Activated naive CD8-positive, alpha-beta T cell (primary cell): ENCODE results near the gene PGM1.
"Not testable (repeated sequence)": the region's sequence is repeated elsewhere in the genome, so short reads cannot be mapped to it uniquely, and the experiment has no call there.

Experiments used
- H3K27ac Mint-ChIP-seq: one replicate; pipeline ENCODE4 v1.8.0; 2021; ENCODE audit warnings: mixed read lengths
- H3K27me3 Mint-ChIP-seq: one replicate; pipeline ENCODE4 v1.8.0; 2021; ENCODE audit warnings: mixed read lengths
- H3K36me3 Mint-ChIP-seq: one replicate; pipeline ENCODE4 v1.8.0; 2021; ENCODE audit warnings: mixed read lengths
- H3K4me1 Mint-ChIP-seq: one replicate; pipeline ENCODE4 v1.8.0; 2021; ENCODE audit warnings: low read depth, mixed read lengths
- H3K4me3 Mint-ChIP-seq: one replicate; pipeline ENCODE4 v1.8.0; 2021; ENCODE audit warnings: mild to moderate bottlenecking, mixed read lengths
- H3K9me3 Mint-ChIP-seq: one replicate; pipeline ENCODE4 v1.8.0; 2021; ENCODE audit warnings: low read depth, mixed read lengths

The PGM1 gene

DNA sequence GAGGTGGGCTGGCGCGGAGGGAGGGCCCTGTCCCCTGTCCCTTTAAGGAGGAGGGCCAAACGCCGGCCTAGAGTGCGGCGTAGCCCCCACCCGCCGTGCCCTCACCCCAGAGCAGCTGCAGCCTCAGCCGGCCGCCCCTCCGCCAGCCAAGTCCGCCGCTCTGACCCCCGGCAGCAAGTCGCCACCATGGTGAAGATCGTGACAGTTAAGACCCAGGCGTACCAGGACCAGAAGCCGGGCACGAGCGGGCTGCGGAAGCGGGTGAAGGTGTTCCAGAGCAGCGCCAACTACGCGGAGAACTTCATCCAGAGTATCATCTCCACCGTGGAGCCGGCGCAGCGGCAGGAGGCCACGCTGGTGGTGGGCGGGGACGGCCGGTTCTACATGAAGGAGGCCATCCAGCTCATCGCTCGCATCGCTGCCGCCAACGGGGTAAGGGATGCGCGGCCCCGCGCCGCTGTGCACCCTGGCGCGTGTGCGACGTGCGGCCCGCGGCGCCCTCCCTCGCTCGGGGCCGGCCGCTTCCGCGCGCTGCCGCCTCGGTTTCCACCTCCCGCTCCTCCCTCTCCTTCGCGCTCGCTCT is at the start of gene PGM1:
Gene PGM1, plus strand, starts transcription at position 109 of the 583 bp plus-strand sequence. Its CDS starts 78 bp downstream, at position 187.
- Mint-ChIP-seq H3K4me3 (peak within 1 kb of the TSS; percentile 95), H3K36me3 (peaks cover 5% of the 10 kb centered on the region), H3K27ac (peak within 1 kb of the TSS; percentile 95), H3K9me3 (no peaks in the 10 kb centered on the region), H3K27me3 (no peaks in the 10 kb centered on the region), H3K4me1 (peaks cover 30% of the 10 kb centered on the region)

DNA sequence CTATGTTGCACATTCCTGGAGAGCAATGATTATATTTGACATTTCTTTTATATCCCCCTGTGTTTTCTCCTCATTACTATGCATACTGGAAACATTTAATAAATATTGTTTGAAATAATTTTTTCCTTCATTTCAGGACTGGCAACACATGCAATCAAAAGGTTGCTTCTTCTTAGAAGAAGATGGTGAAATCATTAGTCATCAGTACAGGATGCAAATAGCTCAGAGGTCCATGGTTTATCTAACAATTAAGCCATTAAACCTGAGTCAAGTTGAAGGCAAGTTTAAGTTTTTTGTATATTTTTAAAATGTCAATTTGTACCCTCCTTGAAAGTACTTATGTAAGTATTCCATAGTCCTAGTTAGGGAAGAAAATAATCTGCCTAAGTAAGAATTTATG is 47.4 kb upstream of the PGM1 start:
- Mint-ChIP-seq H3K27ac (no peak overlapping the region), H3K27me3 (no peaks in the 10 kb centered on the region), H3K9me3 (no peaks in the 10 kb centered on the region), H3K36me3 (peaks cover 3% of the 10 kb centered on the region), H3K4me3 (no peak overlapping the region), H3K4me1 (no peaks in the 10 kb centered on the region)

DNA sequence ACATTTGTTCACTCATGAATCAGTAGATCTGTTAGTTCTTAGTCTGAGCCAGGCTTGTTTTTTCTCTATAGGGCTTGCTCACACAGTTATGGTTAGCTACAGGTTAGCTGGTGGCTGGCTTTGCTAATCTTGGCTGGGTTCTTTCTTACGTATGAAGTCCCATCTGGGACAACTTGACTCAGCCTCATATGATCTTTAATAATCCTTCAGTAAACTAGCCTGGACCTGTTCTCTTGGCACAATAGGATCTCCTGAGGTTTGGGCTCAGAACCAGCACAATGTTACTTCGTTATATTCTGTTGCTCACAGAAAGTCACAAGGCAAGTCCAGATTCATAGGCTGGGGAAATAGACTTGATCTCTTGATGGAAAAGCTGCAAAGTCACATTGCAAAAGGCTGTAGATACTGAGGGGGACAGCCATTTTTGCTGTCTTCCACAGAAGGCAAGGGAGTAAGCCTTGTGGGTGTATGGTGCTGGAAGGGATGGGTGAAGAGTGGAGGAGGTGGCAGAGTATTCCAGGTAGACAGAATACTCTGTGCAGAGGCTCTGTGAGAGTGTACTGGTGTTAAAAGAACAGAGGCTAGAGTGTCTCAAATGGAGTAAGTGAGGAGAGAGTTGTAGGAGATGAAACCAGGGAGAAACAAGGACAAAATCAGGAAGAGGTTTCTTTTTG is 45.5 kb upstream of the PGM1 start:
- Mint-ChIP-seq H3K4me3 (no peak overlapping the region), H3K36me3 (peaks cover 3% of the 10 kb centered on the region), H3K4me1 (no peaks in the 10 kb centered on the region), H3K9me3 (no peaks in the 10 kb centered on the region), H3K27ac (no peak overlapping the region), H3K27me3 (no peaks in the 10 kb centered on the region)

DNA sequence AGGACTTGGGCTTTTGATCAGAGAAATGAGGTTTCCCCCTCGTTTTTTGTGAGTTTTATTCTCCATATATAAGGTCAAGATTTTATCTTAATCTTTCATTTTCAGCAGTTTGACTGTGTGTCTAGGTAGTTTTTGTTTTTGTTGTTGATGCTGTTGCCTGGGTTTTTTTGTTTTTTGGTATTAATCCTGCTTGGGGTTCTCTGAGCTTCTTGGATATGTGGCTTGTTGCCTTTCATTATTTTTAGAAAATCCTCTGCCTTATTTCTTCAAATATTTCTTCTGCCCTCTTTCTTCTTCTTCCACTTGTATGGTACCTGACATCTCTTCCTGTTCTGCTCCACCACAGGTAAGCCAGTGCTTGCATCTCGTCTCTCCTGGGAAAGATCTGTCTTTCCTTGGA is 44.9 kb upstream of the PGM1 start:
- H3K4me3 Mint-ChIP-seq = no peak overlapping the region
- H3K9me3 Mint-ChIP-seq = no peaks in the 10 kb centered on the region
- no peaks in the 10 kb centered on the region for H3K4me1 Mint-ChIP-seq
- no peaks in the 10 kb centered on the region for H3K27me3 Mint-ChIP-seq
- peaks cover 3% of the 10 kb centered on the region for H3K36me3 Mint-ChIP-seq
- H3K27ac Mint-ChIP-seq = no peak overlapping the region

DNA sequence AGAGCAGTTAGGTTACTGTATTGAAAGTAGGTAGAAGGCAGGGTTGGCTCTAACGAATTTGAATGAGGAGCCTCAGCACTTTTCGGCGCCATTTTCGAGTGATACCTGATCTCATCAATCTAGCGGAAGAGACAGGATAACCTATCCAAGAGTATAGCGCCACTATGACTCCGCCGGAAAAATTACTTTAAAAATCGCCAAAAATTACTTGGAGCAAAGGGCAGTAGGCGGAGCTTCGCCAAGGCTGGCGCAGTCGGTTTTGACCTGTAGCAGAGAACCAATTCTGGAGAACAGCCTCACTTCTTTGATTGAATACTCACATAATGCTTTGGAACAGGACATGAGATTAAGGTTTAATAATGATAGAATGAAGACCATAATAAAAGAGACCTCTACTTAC is 44.3 kb upstream of the PGM1 start:
- no peak overlapping the region for H3K4me3 Mint-ChIP-seq
- H3K27me3 Mint-ChIP-seq = no peaks in the 10 kb centered on the region
- no peaks in the 10 kb centered on the region for H3K4me1 Mint-ChIP-seq
- peaks cover 4% of the 10 kb centered on the region for H3K36me3 Mint-ChIP-seq
- H3K9me3 Mint-ChIP-seq = no peaks in the 10 kb centered on the region
- no peak overlapping the region for H3K27ac Mint-ChIP-seq

DNA sequence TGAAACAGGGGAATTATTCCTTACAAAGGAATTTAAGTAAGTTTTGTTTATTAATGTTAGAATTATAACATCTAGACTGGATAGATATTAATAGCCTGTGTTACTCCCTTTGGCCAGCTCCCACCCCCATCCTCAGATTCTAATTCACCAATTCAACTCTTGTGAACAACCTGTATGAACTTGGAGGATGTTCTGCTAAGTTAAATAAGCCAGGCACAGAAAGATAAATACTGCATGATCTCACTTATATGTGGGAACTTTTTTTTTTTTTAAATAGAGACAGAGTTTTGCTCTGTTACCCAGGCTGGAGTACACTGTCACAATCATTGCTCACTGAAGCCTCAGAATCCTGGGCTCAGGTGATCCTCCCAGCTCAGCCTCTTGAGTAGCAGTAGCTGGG is 37.7 kb upstream of the PGM1 start:
- Mint-ChIP-seq H3K4me3 (no peak overlapping the region), H3K4me1 (no peaks in the 10 kb centered on the region), H3K27ac (no peak overlapping the region), H3K36me3 (peaks cover 8% of the 10 kb centered on the region), H3K27me3 (no peaks in the 10 kb centered on the region), H3K9me3 (no peaks in the 10 kb centered on the region)

DNA sequence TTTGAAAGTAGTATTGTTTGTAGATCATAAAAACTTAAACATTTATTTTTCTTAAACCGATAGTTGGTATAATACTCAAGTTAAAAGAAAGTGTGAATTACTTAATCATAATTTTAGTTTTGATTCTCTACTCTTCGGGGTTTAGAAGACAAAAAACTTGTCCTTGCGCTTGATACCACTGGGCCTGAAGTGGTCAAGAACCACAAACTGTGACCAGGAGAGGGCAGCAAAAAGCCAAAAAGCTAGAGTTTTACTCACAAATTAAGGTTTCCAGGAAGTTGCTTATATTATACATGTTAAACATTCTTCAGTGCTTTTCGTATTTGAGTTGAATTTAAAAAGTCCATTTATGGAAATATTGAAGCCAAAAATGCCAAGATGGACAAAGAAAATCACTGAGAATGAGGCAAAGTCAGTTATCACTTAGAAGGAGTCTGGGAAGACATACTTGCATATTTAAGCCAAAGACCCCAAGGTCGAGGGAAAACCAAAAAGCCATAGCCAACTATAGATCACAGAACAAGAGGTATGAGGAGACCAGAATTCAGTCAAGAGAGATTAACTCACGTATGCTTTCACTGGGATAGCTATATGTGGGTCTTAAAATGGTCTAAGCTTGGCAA is 35.7 kb upstream of the PGM1 start:
- peaks cover 14% of the 10 kb centered on the region for H3K36me3 Mint-ChIP-seq
- H3K9me3 Mint-ChIP-seq = no peaks in the 10 kb centered on the region
- no peaks in the 10 kb centered on the region for H3K27me3 Mint-ChIP-seq
- no peak overlapping the region for H3K4me3 Mint-ChIP-seq
- no peak overlapping the region for H3K27ac Mint-ChIP-seq
- no peaks in the 10 kb centered on the region for H3K4me1 Mint-ChIP-seq

DNA sequence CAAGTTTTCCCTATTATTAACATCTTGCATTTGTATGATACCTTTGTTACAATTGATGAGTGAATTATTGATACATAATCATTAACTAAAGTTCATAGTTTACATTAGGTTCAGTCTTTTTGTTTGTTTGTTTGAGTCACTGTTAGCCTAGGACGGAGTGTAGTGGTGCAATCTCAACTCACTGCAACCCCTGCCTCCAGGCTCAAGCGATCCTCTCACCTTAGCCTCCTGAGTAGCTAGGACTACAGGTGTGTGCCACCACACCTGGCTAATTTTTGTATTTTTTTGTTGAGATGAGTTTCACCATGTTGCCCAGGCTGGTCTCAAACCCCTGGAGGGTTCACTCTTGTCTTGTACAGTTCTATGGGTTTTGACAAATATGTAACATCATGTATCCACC is 33.9 kb upstream of the PGM1 start:
- Mint-ChIP-seq H3K27me3 (no peaks in the 10 kb centered on the region), H3K27ac (no peak overlapping the region), H3K9me3 (no peaks in the 10 kb centered on the region), H3K4me3 (no peak overlapping the region), H3K4me1 (no peaks in the 10 kb centered on the region), H3K36me3 (peaks cover 13% of the 10 kb centered on the region)

DNA sequence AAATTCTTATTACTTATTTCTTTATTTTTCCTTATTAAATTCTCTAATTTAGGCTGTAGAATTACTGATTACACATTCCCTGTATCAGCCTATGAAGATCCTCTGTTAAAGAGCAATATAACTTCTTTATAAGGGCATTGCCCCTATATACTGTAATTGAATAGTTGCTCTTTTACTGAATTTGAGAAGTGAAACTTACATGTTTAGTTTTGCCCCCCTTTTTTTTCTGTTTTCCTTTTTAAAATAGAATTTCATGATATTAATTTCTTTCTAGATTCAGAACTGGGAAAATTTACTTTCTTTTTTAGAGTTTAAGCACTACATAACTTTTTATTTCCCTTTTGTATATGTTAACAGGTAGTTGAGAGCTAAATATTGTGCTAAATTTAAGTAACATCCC is 29.5 kb upstream of the PGM1 start:
- no peaks in the 10 kb centered on the region for H3K9me3 Mint-ChIP-seq
- H3K4me3 Mint-ChIP-seq = no peak overlapping the region
- no peaks in the 10 kb centered on the region for H3K27me3 Mint-ChIP-seq
- no peaks in the 10 kb centered on the region for H3K4me1 Mint-ChIP-seq
- no peak overlapping the region for H3K27ac Mint-ChIP-seq
- peaks cover 14% of the 10 kb centered on the region for H3K36me3 Mint-ChIP-seq

DNA sequence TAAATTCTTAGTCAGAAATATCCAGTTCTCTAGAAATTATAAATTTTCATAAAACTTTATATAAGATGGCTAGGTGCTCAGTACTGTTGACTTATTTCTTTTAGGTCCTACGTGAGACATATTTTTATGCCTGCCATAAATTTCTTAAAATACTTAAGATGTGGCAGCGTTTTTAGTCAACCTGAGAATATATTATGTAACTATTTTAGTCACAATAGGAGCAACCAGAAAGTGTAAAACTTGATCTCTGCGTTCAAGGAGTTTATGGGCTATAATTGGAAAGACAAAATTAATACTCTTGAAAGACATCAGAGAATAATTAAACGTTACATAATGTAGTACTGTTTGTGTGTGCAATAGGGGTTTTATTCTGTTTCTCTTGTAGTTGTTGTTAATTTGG is 24.1 kb upstream of the PGM1 start:
- Mint-ChIP-seq H3K36me3 (peaks cover 7% of the 10 kb centered on the region), H3K4me1 (no peaks in the 10 kb centered on the region), H3K27ac (no peak overlapping the region), H3K27me3 (no peaks in the 10 kb centered on the region), H3K9me3 (no peaks in the 10 kb centered on the region), H3K4me3 (no peak overlapping the region)

DNA sequence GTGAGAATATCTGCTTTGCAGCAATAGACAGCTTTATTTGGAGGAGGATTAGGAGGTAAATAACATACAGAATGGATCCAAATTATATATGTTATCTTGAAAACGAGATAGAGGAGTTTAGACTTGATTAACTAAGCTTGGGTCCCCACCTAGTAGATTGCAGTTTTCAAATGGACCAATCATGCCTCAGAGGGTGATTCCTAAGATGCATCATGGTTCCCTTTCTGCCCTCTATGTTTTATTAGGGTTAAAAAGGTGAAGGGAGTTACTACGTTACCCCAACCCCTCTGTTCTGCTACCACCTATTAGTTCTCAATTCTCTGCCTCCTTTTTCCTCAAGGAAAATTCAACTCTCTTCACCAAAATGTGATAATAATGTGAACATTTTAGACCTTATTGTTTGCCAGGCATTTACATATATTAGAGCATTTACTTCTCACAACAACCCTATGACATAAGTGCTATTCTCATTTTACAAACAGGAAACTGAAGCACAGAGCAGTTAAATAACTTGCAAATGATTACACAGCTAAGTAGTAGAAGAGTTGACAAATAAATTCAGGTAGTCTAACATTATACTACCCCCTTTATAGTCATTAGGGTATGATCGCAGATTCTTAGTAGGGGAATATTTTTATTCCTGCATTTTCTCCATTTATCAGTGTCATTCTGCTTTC is 23.4 kb upstream of the PGM1 start:
- Mint-ChIP-seq H3K4me3 (no peak overlapping the region), H3K27ac (no peak overlapping the region), H3K4me1 (no peaks in the 10 kb centered on the region), H3K27me3 (no peaks in the 10 kb centered on the region), H3K9me3 (no peaks in the 10 kb centered on the region), H3K36me3 (peaks cover 4% of the 10 kb centered on the region)

DNA sequence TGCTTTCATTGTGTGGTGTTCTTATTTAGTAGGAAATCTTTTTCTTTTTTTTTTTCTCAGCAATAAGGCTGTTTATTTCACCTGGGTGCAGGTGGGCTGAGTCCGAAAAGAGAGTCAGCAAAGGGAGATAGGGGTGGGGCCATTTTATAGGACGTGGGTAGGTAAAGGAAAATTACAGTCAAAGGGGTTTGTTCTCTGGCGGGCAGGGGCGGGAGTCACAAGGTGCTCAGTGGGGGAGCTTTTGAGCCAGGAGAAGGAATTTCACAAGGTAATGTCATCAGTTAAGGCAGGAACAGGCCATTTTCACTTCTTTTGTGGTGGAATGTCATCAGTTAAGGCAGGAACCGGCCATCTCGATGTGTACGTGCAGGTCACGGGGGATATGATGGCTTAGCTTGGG is 20.5 kb upstream of the PGM1 start:
- not testable (repeated sequence) for H3K4me3 Mint-ChIP-seq, H3K27ac Mint-ChIP-seq, H3K9me3 Mint-ChIP-seq, H3K27me3 Mint-ChIP-seq, H3K36me3 Mint-ChIP-seq, H3K4me1 Mint-ChIP-seq

DNA sequence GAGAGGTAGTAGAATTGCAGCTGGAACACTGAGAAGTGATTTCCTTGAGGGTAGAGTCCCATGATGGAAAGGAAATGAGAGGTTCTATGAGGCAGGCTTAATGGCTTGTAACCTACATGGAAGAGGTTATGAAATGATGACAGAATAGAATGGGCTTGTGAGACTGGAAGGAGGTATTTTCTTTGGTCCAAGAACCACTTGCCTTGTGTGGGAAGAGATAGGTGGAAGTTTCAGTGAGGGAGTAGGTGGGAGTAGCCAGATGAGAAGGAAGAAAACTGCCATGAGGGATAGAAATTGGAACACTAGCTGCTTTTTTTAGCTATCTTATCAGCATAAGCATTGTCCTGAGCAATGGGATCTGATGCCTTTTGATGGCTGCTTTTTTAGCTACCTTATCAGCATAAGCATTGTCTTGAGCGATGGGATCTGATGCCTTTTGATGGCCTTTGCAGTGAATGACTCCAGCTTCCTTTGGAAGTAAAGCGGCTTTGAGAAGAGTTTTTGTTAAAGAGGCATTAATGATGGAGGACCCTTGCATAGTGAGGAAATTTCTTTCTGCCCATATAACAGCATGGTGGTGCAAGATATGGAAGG is 18.9 kb upstream of the PGM1 start:
- H3K4me3 Mint-ChIP-seq, H3K4me1 Mint-ChIP-seq, H3K27ac Mint-ChIP-seq, H3K9me3 Mint-ChIP-seq, H3K27me3 Mint-ChIP-seq, H3K36me3 Mint-ChIP-seq: not testable (repeated sequence)

DNA sequence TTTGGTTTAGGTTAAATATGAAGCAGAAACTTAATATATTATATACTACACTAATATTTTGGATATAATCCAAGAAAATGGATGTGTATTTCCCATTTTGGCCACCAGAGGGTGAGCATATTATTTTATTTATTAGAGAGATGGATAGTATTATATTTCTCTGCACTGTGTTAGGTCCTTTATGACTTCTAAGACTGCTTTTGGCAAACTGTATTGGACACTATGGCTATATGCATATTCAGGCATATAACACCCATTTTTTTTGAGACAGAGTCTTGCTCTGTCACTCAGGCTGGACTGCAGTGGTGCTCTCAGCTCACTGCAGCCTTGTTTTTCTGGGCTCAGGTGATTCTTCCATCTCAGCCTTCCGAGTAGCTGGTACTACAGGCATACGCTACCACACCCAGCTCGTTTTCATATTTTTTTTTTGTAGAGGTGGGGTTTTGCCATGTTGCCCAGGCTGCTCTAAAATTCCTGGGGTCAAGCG is 17.8 kb upstream of the PGM1 start:
- no peak overlapping the region for H3K27ac Mint-ChIP-seq
- peaks cover 4% of the 10 kb centered on the region for H3K9me3 Mint-ChIP-seq
- no peak overlapping the region for H3K4me3 Mint-ChIP-seq
- H3K36me3 Mint-ChIP-seq = peaks cover 2% of the 10 kb centered on the region
- no peaks in the 10 kb centered on the region for H3K4me1 Mint-ChIP-seq
- H3K27me3 Mint-ChIP-seq = no peaks in the 10 kb centered on the region

DNA sequence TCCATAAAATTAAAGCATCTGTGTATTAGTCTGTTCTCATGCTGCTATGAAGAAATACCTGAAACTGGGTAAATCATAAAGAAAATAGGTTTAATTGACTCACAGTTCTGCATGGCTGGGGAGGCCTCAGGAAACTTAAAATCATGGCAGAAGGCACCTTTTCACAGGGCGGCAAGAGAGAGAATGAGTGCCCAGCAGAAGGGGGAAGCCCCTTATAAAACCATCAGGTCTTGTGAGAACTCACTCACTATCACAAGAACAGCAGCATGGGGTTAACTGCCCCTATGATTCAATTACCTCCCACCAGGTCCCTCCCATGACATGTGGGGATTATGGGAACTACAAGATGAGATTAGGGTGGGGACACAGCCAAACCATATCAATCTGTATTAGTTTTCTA is 6.9 kb upstream of the PGM1 start:
- H3K9me3 Mint-ChIP-seq, H3K27me3 Mint-ChIP-seq, H3K27ac Mint-ChIP-seq, H3K4me3 Mint-ChIP-seq, H3K4me1 Mint-ChIP-seq: not testable (repeated sequence)
- peaks cover 11% of the 10 kb centered on the region for H3K36me3 Mint-ChIP-seq
